Astrocyte of the cerebellum (primary cell): ENCODE results near the gene CC2D2A.
A peak's percentile ranks its signal among the peaks of the same experiment; 100 is the strongest.
"Not testable (repeated sequence)": the region's sequence is repeated elsewhere in the genome, so short reads cannot be mapped to it uniquely, and the experiment has no call there.

Experiments used
- DNase-seq: peaks from one replicate; pipeline ENCODE4 v3.0.0-alpha.2; 2011; ENCODE audit warnings: low read depth
- H3K4me3 ChIP-seq: 2 replicates; pipeline ENCODE4 v1.5.1; 2011; ENCODE audit warnings: mild to moderate bottlenecking, low read depth, low read length, moderate library complexity
- CTCF ChIP-seq: IDR thresholded peaks from 2 replicates; pipeline ENCODE4 v1.5.1; 2012; ENCODE audit warnings: low read length, low read depth, moderate library complexity, mild to moderate bottlenecking; ENCODE audit errors: missing control alignments
- in situ Hi-C: cut with HindIII; loops from 2 replicates; pipeline ENCODE4 v1.10.0; 2017; ENCODE audit warnings: low sequenced_read_pairs

Gene CC2D2A

GRCh38 chr4:15504041-15504440, 34.4 kb downstream of the CC2D2A start:
- DNase-seq = no peak
- in situ Hi-C loops = no loop called here
- no peak overlapping the region for H3K4me3 ChIP-seq
- no peak for TF ChIP-seq CTCF

- peak; percentile 13 for DNase-seq
- H3K4me3 ChIP-seq = no peak overlapping the region
- in situ Hi-C loops = no loop called here
- TF ChIP-seq CTCF = no peak
Observed at GRCh38 chr4:15506464-15506863, 36.8 kb downstream of the CC2D2A start.

- no peak for TF ChIP-seq CTCF
Observed at GRCh38 chr4:15507679-15508078, 38.0 kb downstream of the CC2D2A start.

GRCh38 chr4:15510961-15511360, 41.3 kb downstream of the CC2D2A start:
- DNase-seq = no peak
- H3K4me3 ChIP-seq = no peak overlapping the region
- TF ChIP-seq CTCF = no peak
- in situ Hi-C loops = no loop called here

More at GRCh38 chr4:15507679-15508078, 38.0 kb downstream of the CC2D2A start:
- no peak for DNase-seq
- no peak overlapping the region for H3K4me3 ChIP-seq
- in situ Hi-C loops = no loop called here

GRCh38 chr4:15513545-15513944, 43.9 kb downstream of the CC2D2A start:
- in situ Hi-C loops = no loop called here
- no peak overlapping the region for H3K4me3 ChIP-seq
- no peak for TF ChIP-seq CTCF
- DNase-seq = no peak

GRCh38 chr4:15515106-15515505, 45.4 kb downstream of the CC2D2A start:
- DNase-seq = no peak
- H3K4me3 ChIP-seq = no peak overlapping the region
- in situ Hi-C loops = no loop called here
- no peak for TF ChIP-seq CTCF

GRCh38 chr4:15516494-15516893, 46.8 kb downstream of the CC2D2A start:
- DNase-seq = no peak
- no peak for TF ChIP-seq CTCF
- in situ Hi-C loops = no loop called here
- no peak overlapping the region for H3K4me3 ChIP-seq

- H3K4me3 ChIP-seq, DNase-seq, in situ Hi-C loops: not testable (repeated sequence)
Observed at GRCh38 chr4:15517681-15518080, 48.0 kb downstream of the CC2D2A start.
